ENCODE data around the gene IFNE.

DNA sequence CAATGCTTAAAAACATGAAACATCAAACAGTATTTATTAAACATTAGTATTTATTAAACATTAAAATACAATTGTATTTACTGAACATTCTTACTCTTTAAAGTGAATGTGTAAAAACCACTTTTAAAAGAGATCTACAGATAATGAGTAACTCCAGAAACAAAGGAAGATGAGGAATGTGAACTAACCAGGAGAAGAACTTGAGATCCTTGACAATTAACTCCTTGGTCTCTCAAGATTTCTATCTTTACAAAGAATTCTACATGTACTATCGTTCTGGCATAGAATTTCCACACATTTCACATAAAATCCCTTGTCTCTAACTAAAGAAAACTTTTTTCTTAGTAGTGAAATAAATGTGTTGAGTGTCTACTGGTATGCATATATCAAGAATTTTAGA, 28.7 kb upstream of the IFNE start:
- TF ChIP-seq, protein P1, sequence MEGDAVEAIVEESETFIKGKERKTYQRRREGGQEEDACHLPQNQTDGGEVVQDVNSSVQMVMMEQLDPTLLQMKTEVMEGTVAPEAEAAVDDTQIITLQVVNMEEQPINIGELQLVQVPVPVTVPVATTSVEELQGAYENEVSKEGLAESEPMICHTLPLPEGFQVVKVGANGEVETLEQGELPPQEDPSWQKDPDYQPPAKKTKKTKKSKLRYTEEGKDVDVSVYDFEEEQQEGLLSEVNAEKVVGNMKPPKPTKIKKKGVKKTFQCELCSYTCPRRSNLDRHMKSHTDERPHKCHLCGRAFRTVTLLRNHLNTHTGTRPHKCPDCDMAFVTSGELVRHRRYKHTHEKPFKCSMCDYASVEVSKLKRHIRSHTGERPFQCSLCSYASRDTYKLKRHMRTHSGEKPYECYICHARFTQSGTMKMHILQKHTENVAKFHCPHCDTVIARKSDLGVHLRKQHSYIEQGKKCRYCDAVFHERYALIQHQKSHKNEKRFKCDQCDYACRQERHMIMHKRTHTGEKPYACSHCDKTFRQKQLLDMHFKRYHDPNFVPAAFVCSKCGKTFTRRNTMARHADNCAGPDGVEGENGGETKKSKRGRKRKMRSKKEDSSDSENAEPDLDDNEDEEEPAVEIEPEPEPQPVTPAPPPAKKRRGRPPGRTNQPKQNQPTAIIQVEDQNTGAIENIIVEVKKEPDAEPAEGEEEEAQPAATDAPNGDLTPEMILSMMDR (conservative IDR thresholded peaks at IDR 0.05; ENCODE audit: low read depth, low read length): no peak
- TF ChIP-seq EZH2 (IDR thresholded peaks at IDR 0.05; ENCODE audit: low read length, unreplicated experiment): no peak
- TF ChIP-seq EZH2phosphoT487 (IDR thresholded peaks at IDR 0.05; ENCODE audit: borderline replicate concordance, low read length): no peak

All from PC-3 (cell line).